Heart right ventricle (tissue), 16 donors: ENCODE data around the gene GATC. TPM values are rescaled to one million over a fixed set of nuclear protein-coding genes. Genes with fewer than 3 reads are reported as not detected.
"Not testable (repeated sequence)": the region's sequence is repeated elsewhere in the genome, so short reads cannot be mapped to it uniquely, and the experiment has no call there.

Experiments
- ATAC-seq, 8 donors: fragments of 200-7000 bp; cut with Tn5 transposase; one replicate each; pipeline ENCODE4 v1.9.1; 2020; ENCODE audit warnings: mild to moderate bottlenecking in 8 of 8, moderate library complexity in 8 of 8, moderate number of reproducible peaks in 1 of 8
- DNase-seq, 2 donors: peaks; one replicate each; pipeline ENCODE4 v3.0.0-alpha.2; 2020
- H3K27ac ChIP-seq, 10 donors: fragments of 200-600 bp; sonication (generic) in 2 of 10; one replicate each; pipeline versions ENCODE4 v1.5.0 to v1.8.0; 2020 to 2022; ENCODE audit warnings: mild to moderate bottlenecking in 3 of 10
- H3K27me3 ChIP-seq, 7 donors: fragments of 200-600 bp; one replicate each; pipeline ENCODE4 v1.8.0; 2021 to 2022; ENCODE audit warnings: mild to moderate bottlenecking in 2 of 7
- H3K36me3 ChIP-seq, 9 donors: fragments of 200-600 bp; sonication (generic) in 1 of 9; one replicate each; pipeline versions ENCODE4 v1.5.0 to v1.8.0; 2020 to 2022; ENCODE audit warnings: mild to moderate bottlenecking in 2 of 9
- H3K4me1 ChIP-seq, 9 donors: fragments of 200-600 bp; sonication (generic) in 1 of 9; one replicate each; pipeline versions ENCODE4 v1.5.0 to v1.8.0; 2020 to 2022; ENCODE audit warnings: mild to moderate bottlenecking in 4 of 9
- H3K4me3 ChIP-seq, 10 donors: fragments of 200-600 bp; sonication (generic) in 2 of 10; one replicate each; pipeline versions ENCODE4 v1.5.0 to v1.8.0; 2020 to 2022; ENCODE audit warnings: mild to moderate bottlenecking in 7 of 10, moderate library complexity in 2 of 10
- H3K9me3 ChIP-seq, 11 donors: fragments of 200-600 bp in 10 of 11; sonication (generic) in 2 of 11; one replicate each; pipeline versions ENCODE4 v1.5.0 to v1.8.0; 2013 to 2022; ENCODE audit warnings: mild to moderate bottlenecking in 2 of 11, control low read depth in 1 of 11, moderate library complexity in 1 of 11
- whole genome bisulfite sequencing, 2 donors: extraction: QIAGEN DNeasy Blood & Tissue Kit; methylation state at CpG; one replicate each; pipeline ENCODE4 v1.1.7; 2013; ENCODE audit warnings: inconsistent platforms in 1 of 2; 5-methylcytosine and 5-hydroxymethylcytosine counted together
- intact Hi-C, 10 donors: fragments of 100-400 bp; cut with DNase I; formaldehyde crosslinking; loops; one replicate each; pipeline versions ENCODE4 v1.11.1 to v1.14.2; 2022
- polyA plus RNA-seq, 2 donors: library from polyadenylated mRNA; stranded (reverse); fragments of 200-250 nt; gene quantifications; one replicate each; pipeline ENCODE4 v1.2.3, GENCODE V29; 2013
- total RNA-seq, 10 donors: library from RNA; stranded (reverse); fragmentation: NEBNext Ultra II Directional in 3 of 10; extraction: Animal tissue kit (Norgen Biotek cat#: 25700) in 3 of 10; gene quantifications; one replicate each; pipeline versions ENCODE4 v1.2.1 to v1.2.4, GENCODE V29; 2021 to 2023
- TF ChIP-seq, protein P1 (sequence below), 9 donors: fragments of 200-600 bp; sonication (generic) in 2 of 9; IDR thresholded peaks; one replicate each; pipeline versions ENCODE4 v1.5.0 to v1.8.0; 2021 to 2022; ENCODE audit warnings: antibody characterized with exemption in 9 of 9, mild to moderate bottlenecking in 5 of 9, moderate library complexity in 1 of 9
- donor health status: Arrhythmogenic right ventricular cardiomyopathy.
- donor health status: ischemic (EF 13 %, LVEDD 7.1; RV severe dilation, severe dysfunction).
- donor health status: healthy with polysubstance abuse.
- donor health status: DM: no; HTN: yes; CAD: no.
- donor health status: DM: no; HTN: no; CAD: no.
- donor health status: ischemic (EF 25% LVEDD 6.9; RV normal size, moderate dysfunction).
- donor health status: ischemic (EF 25% LVEDD 5.7; RV mildly dilated, moderate dysfunction).
- donor health status: healthy.
- donor health status: DM: yes; HTN: yes; CAD: no.
- donor health status: Ischemic cardiomyopathy.
- donor health status: ischemic (EF 35%, LVEDD 5.7; RV mildly dilated, moderate dysfunction).
- donor health status: nonischemic (EF 11% LVEDD 7.7; RV severe dilation, severe dysfunction).
- donor health status: DM: yes; HTN: yes; CAD: no.
- donor health status: PGD.
- donor health status: ischemic (EF 29% LVEDD 5.4; RV normal size, mild dysfunction).
- donor health status: nonischemic (EF 23%, LVEDD 6.1; RV moderate dilation, normal function).

Gene GATC
- total and polyA plus RNA-seq, 12 donors = 6.0 to 17.0 (median 10.3) TPM

DNA sequence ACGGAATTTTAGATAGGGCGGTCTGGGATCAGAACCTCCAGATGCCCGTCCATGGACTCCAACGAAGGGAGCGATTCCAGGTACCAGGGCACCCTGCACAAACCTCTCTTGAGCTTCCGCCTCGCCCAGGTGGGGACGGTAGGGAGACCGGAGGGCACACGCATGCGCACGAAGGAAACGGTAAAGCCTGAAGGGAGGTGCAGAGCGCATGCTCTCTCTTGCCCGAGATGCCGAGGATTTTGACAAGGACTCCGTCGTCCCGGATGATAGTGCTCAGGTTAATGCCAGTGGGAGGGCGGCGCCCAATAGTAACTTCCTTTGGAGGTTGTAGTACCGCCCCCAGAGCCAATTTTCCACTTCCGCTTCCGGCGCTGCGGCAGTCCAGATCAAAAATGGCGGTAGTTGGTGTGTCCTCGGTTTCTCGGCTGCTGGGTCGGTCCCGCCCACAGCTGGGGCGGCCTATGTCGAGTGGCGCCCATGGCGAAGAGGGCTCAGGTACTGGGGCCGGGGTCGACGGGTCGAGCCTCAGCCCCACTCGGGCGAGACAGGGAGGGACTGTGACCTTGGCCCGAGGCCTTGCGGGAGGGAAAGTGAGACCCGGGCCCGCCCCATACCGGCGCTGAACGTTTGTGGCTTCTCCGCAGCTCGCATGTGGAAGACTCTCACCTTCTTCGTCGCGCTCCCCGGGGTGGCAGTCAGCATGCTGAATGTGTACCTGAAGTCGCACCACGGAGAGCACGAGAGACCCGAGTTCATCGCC is 8.3 kb upstream of the GATC start, which contains the start of gene COX6A1:
TSS of gene COX6A1 (plus strand) at position 379 of the 760 bp plus-strand sequence. CDS start at position 393, 14 bp downstream.
- peak within 1 kb of the TSS; percentile 42 to 93 (median 83) for H3K4me3 ChIP-seq
- no peaks in the 10 kb centered on the region for H3K9me3 ChIP-seq
- peaks cover 0 to 41% (median 6%) of the 10 kb centered on the region in 9 donors for H3K36me3 ChIP-seq
- peak within 1 kb of the TSS; percentile 62 to 95 (median 88) for H3K27ac ChIP-seq
- peak; percentile 92 to 96 for DNase-seq
- WGBS, 2 donors = 0% methylated on average over 59 of the region's 59 CpGs
- ATAC-seq = peak; percentile 96 to 99 (median 98)
- intact Hi-C loops = no loop called here
- H3K27me3 ChIP-seq = peaks cover 0 to 3% (median 0%) of the 10 kb centered on the region in 7 donors
- H3K4me1 ChIP-seq = peaks cover 0 to 32% (median 17%) of the 10 kb centered on the region in 9 donors
- TF ChIP-seq, protein P1, sequence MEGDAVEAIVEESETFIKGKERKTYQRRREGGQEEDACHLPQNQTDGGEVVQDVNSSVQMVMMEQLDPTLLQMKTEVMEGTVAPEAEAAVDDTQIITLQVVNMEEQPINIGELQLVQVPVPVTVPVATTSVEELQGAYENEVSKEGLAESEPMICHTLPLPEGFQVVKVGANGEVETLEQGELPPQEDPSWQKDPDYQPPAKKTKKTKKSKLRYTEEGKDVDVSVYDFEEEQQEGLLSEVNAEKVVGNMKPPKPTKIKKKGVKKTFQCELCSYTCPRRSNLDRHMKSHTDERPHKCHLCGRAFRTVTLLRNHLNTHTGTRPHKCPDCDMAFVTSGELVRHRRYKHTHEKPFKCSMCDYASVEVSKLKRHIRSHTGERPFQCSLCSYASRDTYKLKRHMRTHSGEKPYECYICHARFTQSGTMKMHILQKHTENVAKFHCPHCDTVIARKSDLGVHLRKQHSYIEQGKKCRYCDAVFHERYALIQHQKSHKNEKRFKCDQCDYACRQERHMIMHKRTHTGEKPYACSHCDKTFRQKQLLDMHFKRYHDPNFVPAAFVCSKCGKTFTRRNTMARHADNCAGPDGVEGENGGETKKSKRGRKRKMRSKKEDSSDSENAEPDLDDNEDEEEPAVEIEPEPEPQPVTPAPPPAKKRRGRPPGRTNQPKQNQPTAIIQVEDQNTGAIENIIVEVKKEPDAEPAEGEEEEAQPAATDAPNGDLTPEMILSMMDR (IDR thresholded peaks at IDR 0.05) = no peak

DNA sequence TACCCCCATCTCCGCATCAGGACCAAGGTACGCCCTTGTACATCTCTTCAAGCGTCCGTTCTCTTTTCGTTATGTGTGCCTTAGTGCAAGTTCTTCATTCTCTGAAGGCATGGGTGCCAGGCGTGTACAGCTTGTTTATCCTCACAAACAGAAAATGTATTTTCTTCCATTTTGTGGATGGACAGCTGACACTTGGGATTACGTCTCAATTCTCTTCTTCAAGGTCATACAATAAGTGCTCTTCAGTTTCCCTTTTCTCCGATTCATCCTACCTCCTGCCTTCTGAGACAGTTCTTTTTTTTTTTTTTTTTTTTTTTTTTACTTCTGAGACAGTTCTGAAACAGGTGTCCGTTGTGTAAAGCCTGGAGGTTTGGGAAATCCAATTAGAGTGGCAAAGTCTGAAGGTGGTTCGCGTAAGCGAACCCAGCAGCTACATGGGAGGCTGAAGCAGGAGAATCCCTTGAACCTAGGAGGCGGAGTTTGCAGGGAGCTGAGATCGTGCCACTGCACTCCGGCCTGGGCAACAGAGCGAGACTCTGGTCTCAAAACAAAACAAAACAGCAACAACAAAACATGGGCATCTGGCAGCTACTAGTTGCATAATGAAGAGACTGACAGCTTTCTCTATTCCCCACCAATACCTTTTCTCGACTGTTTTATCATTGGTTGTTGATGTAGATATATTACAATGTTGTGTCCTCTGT is 7.6 kb upstream of the GATC start:
- intact Hi-C loops = no loop called here
- H3K27ac ChIP-seq = peak overlapping the region; percentile 62 to 95 (median 88)
- peak overlapping the region; percentile 42 to 93 (median 83) for H3K4me3 ChIP-seq
- H3K9me3 ChIP-seq = no peaks in the 10 kb centered on the region
- ATAC-seq (peak in 6 of 8 donors; percentile 4 to 32 (median 18)), DNase-seq (no peak)
- WGBS, 2 donors = 30 to 32% methylated on average over 17 of the region's 17 CpGs
- TF ChIP-seq, protein P1 (IDR thresholded peaks at IDR 0.05) = no peak
- H3K36me3 ChIP-seq = peaks cover 0 to 48% (median 14%) of the 10 kb centered on the region in 9 donors
- no peaks in the 10 kb centered on the region for H3K27me3 ChIP-seq
- peaks cover 0 to 32% (median 17%) of the 10 kb centered on the region in 9 donors for H3K4me1 ChIP-seq

DNA sequence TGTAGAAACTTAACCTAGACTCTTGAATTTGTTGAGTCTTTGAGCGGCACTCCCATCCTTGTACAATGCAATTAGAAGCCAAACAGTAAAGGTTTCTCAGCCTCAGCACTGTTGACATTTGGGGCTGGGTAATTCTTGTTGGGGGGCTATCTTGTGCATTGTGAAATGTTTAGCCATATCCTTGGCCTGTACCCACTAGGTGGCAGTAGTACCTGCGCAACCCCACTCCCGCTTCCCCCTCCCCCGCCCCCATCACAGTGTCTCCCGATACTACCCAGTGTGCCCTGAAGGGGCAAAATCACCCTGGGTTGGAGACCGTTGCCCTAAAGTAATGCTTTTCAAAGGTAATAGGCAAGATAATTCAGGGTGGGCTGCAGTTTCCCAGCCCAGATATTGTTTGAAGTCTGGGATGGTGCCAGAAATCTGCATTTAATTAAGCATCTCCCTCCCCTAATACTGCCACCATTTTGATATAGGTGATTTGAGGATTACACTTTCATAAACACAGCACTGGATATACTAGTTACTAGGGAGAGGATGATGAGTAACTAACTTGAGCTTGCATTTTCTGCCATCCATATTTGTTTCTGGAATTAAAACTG is 6.5 kb upstream of the GATC start:
- 20 to 24% methylated on average over 6 of the region's 6 CpGs for WGBS, 2 donors
- Histone ChIP-seq H3K4me1 (peaks cover 0 to 32% (median 18%) of the 10 kb centered on the region in 9 donors), H3K9me3 (no peaks in the 10 kb centered on the region), H3K27ac (no peak overlapping the region), H3K27me3 (no peaks in the 10 kb centered on the region), H3K4me3 (peak overlapping the region in 5 of 10 donors; percentile 7 to 93 (median 87)), H3K36me3 (peaks cover 0 to 59% (median 19%) of the 10 kb centered on the region in 9 donors)
- intact Hi-C loops = no loop called here
- TF ChIP-seq, protein P1 (IDR thresholded peaks at IDR 0.05) = peak; percentile 16 to 69 (median 65)
- DNase-seq = peak; percentile 22 to 55
- ATAC-seq = peak in 7 of 8 donors; percentile 23 to 60 (median 32)

DNA sequence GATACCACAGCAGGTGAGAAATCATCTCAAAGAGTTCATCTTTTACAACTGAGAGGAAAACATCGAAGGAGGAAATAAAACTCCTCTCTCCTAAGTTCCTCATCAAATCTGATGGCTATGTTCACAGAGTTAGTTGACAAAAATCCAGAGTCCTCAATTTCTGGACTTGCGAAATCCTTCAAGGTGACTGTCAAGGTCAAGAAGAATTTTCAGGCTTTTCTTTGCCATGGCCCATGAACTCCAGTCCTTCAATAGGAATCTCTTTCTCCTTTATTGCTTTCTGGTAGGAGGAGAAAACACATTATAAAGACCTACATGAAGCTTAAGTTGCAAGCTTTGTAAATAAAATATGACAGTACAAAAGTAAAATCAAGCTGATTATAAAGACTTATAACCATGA is 1.6 kb upstream of the GATC start:
- Histone ChIP-seq H3K9me3 (no peaks in the 10 kb centered on the region), H3K27ac (peak overlapping the region in 1 of 10 donors; percentile 9), H3K4me1 (peaks cover 4 to 52% (median 29%) of the 10 kb centered on the region in 9 donors), H3K4me3 (no peak overlapping the region), H3K27me3 (no peaks in the 10 kb centered on the region), H3K36me3 (peaks cover 0 to 71% (median 19%) of the 10 kb centered on the region in 9 donors)
- ATAC-seq (no peak), DNase-seq (no peak)
- WGBS, 2 donors = 86 to 93% methylated on average over 2 of the region's 2 CpGs
- intact Hi-C loops = no loop called here
- TF ChIP-seq, protein P1 (IDR thresholded peaks at IDR 0.05) = no peak

DNA sequence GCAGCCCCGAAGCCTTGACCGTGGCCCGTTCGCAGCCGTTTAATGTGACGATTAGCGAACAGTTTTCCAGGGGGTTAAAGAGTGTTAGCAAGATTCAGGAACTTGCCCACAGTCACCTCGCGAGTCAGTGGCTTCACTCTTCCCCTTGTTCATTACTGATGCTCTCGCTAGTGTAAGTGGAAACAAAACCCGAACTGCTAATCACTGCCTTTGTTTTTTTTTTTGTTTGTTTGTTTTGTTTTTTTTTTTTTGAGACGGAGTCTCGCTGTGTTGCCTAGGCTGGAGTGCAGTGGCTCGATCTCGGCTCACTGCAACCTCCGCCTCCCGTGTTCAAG is 567 bp downstream of the GATC start:
- peak in 1 of 8 donors; percentile 2 for ATAC-seq
- Histone ChIP-seq H3K27ac (peak overlapping the region; percentile 58 to 93 (median 88)), H3K4me3 (peak overlapping the region; percentile 72 to 100 (median 94)), H3K36me3 (peaks cover 0 to 69% (median 29%) of the 10 kb centered on the region in 9 donors), H3K4me1 (peaks cover 4 to 41% (median 24%) of the 10 kb centered on the region in 9 donors)
- DNase-seq, H3K9me3 ChIP-seq, H3K27me3 ChIP-seq, intact Hi-C loops: not testable (repeated sequence)
- WGBS, 2 donors = 6 to 9% methylated on average over 17 of the region's 17 CpGs
